Neural crest cell (in vitro differentiated cells): ENCODE measurements around the gene SLC35E3. TPM values are rescaled to one million over a fixed set of nuclear protein-coding genes. Genes with fewer than 3 reads are reported as not detected.

Source experiments
- DNase-seq: peaks from one replicate; pipeline ENCODE4 v3.0.0; 2021; ENCODE audit warnings: low read depth, mixed read lengths, low spot score
- H3K27ac Mint-ChIP-seq: one replicate; pipeline ENCODE4 v1.8.0; 2021; ENCODE audit warnings: mild to moderate bottlenecking, mixed read lengths; ENCODE audit not compliant: unreplicated experiment
- H3K27me3 Mint-ChIP-seq: 2 replicates; pipeline ENCODE4 v1.8.0; 2021; ENCODE audit warnings: low read depth, mild to moderate bottlenecking, mixed read lengths
- H3K36me3 Mint-ChIP-seq: 2 replicates; pipeline ENCODE4 v1.8.0; 2021; ENCODE audit warnings: low read depth, mild to moderate bottlenecking, mixed read lengths
- H3K4me1 Mint-ChIP-seq: 2 replicates; pipeline ENCODE4 v1.8.0; 2021; ENCODE audit warnings: mixed read lengths
- H3K4me3 Mint-ChIP-seq: one replicate; pipeline ENCODE4 v1.8.0; 2021; ENCODE audit warnings: mild to moderate bottlenecking, mixed read lengths
- H3K9me3 Mint-ChIP-seq: 2 replicates; pipeline ENCODE4 v1.8.0; 2021; ENCODE audit warnings: mixed read lengths
- CTCF ChIP-seq: fragments of 200-600 bp; sonication (generic); conservative IDR thresholded peaks from 2 replicates; pipeline ENCODE4 v1.5.0; 2021; ENCODE audit warnings: antibody characterized with exemption, mild to moderate bottlenecking
- total RNA-seq: library from RNA; stranded (reverse); gene quantifications from 2 replicates; pipeline ENCODE4 v1.2.1, GENCODE V29; 2021

SLC35E3 gene
- total RNA-seq, 1 donor from 2014 or later: 15.1 TPM

- Mint-ChIP-seq H3K27ac (no peak overlapping the region), H3K36me3 (peaks cover 4% of the 10 kb centered on the region), H3K27me3 (no peaks in the 10 kb centered on the region), H3K9me3 (no peaks in the 10 kb centered on the region), H3K4me3 (no peak overlapping the region), H3K4me1 (peaks cover 13% of the 10 kb centered on the region)
- DNase-seq: no peak
- TF ChIP-seq CTCF: no peak
These were observed 38.0 kb downstream of the SLC35E3 start for GRCh38 chr12:68784015-68784414.

- Mint-ChIP-seq H3K4me1 (peaks cover 13% of the 10 kb centered on the region), H3K36me3 (peaks cover 4% of the 10 kb centered on the region), H3K27ac (no peak overlapping the region), H3K9me3 (no peaks in the 10 kb centered on the region), H3K4me3 (no peak overlapping the region), H3K27me3 (no peaks in the 10 kb centered on the region)
- DNase-seq: no peak
- no peak for TF ChIP-seq CTCF
These were observed 39.4 kb downstream of the SLC35E3 start for GRCh38 chr12:68785358-68785757.

DNA sequence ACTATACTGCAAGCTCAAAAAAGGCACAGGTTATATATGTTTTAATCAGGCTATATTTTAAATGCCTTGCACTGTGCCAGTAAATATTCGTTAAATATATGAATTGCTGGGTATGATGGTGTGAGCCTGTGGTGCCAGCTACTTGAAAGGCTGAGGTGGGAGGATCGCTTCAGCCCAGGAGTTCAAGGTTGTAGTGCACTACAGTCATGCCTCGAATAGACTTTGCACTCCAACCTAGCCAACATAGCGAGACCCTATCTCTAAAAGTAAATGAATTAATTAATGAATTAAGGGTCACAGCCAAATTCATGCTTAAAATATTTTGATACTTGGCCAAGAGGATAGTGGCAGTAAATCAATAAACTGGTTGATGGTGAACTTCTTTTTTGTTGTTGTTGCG is 39.8 kb downstream of the SLC35E3 start:
- Mint-ChIP-seq H3K36me3 (peaks cover 4% of the 10 kb centered on the region), H3K27me3 (no peaks in the 10 kb centered on the region), H3K27ac (no peak overlapping the region), H3K9me3 (no peaks in the 10 kb centered on the region), H3K4me3 (no peak overlapping the region), H3K4me1 (peaks cover 10% of the 10 kb centered on the region)
- no peak for TF ChIP-seq CTCF
- no peak for DNase-seq

DNA sequence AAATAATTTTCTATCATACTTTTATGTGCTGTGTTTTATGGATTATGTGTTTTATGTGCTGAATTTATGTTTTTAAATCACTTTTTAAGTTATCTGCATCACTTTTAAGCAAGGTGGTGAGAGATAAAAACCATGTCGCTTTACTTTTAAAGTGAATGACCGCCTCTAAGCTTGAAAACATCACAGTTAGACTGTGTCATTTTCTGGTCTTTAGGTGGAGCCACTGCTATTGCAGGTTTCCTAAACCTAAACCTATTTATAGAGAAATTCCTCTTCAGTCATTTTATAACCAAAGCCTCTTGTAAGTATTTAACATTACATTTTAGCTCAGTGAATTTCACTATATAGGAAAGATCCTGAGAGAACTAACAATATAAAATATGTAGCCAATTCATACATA is 41.0 kb downstream of the SLC35E3 start:
- Mint-ChIP-seq H3K9me3 (no peaks in the 10 kb centered on the region), H3K4me3 (no peak overlapping the region), H3K4me1 (peaks cover 7% of the 10 kb centered on the region), H3K36me3 (peaks cover 4% of the 10 kb centered on the region), H3K27me3 (no peaks in the 10 kb centered on the region), H3K27ac (no peak overlapping the region)
- DNase-seq: no peak
- no peak for TF ChIP-seq CTCF

- no peak for DNase-seq
- no peaks in the 10 kb centered on the region for H3K27me3 Mint-ChIP-seq
- no peak overlapping the region for H3K27ac Mint-ChIP-seq
- no peaks in the 10 kb centered on the region for H3K36me3 Mint-ChIP-seq
- H3K9me3 Mint-ChIP-seq: no peaks in the 10 kb centered on the region
- no peak overlapping the region for H3K4me3 Mint-ChIP-seq
- peaks cover 7% of the 10 kb centered on the region for H3K4me1 Mint-ChIP-seq
- no peak for TF ChIP-seq CTCF
These were observed 42.7 kb downstream of the SLC35E3 start for GRCh38 chr12:68788554-68789143.
